Renal pelvis (tissue), 4 donors: ENCODE measurements around the gene SIPA1L3. TPM values are rescaled to one million over a fixed set of nuclear protein-coding genes. Genes with fewer than 3 reads are reported as not detected.
A peak's percentile ranks its signal among the peaks of the same experiment; 100 is the strongest.

Experiments used
- DNase-seq: peaks from one replicate; pipeline ENCODE4 v3.0.0-alpha.2; 2013
- polyA plus RNA-seq, 3 donors: library from polyadenylated mRNA; unstranded; fragments of 120-200 nt; gene quantifications; one replicate each; pipeline ENCODE4 v1.2.1, GENCODE V29; 2013; ENCODE audit not compliant: insufficient read length in 3 of 3

SIPA1L3 gene
- polyA plus RNA-seq, 3 donors, result 25.4 to 40.3 (median 28.6) TPM

DNA sequence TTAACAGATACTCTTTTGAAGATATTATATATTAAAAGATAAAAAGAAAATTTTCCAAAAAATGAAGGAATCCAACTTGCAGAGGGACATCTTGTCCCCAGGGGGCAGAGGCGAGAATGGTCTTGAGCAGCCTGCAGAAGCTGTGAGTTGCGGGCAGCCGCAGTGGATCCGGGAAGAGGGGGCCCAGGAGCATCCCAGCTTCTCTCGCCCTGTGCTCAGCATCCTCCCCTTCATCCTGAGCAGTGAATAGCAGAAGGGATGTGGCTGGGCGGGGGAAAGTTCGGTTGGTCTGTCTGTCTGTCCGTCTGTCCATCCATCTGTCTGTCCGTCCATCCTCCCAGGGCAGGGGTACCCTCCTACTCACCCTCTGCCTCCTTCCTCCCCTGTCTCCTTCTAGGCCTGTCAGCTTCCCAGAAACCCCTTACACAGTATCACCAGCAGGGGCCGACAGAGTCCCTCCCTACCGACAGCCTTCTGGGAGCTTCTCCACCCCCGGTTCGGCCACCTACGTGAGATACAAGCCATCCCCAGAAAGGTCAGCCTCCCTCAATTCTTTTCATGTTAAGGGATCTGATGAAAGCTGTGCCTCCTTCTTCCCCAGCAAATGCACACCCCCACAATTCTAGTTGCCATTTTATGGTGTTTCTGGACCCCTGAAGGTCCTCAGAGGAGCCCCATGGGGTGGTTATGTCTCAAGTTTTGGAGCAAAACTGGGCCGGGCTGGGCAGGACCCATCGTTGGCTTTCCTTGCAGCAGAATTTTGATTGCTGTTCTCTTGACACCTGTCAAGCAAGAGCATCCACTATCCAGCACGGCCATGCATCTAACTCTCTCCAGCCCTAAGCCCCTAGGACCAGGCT, 235.4 kb downstream of the SIPA1L3 start:
- DNase-seq, result peak; percentile 45

DNA sequence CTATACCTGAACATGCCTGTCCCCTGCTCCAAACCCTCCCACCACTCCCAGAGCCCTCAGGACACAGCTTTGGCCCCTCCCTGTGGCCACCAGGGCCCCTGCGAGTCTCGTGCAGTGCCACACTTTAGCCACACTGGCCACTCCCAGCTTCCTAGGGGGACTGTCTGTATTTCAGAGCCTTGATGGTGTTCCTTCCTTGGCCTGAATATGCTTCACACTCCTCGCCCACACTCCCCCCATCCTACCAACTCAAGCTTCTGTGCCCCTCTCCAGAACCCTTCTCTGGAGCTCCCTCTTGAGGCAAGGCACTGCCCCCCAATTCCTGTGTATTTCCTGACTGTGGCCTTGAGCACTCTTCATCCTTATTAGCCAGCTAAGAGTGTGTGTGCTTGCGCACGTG, 236.8 kb downstream of the SIPA1L3 start:
- DNase-seq, result no peak

DNA sequence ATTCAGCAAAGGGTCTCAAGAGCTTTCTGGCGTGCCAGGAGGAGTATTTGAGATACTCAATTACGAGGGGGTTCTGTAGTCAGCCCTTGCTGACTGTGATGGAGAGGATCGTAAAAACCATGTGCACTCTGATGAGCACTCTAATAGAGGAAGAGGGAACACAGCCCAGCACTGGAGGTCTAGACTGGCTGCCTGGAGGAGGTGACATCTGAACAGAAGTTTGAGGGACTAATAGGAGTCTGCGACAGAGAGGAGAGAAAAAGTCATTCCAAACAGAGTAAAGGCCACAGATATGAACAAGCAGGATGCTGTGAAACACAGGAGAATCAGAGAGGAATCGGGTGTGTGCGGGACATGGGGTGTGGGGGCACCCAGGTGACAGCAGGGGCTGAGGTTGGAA, 237.7 kb downstream of the SIPA1L3 start:
- no peak for DNase-seq

DNA sequence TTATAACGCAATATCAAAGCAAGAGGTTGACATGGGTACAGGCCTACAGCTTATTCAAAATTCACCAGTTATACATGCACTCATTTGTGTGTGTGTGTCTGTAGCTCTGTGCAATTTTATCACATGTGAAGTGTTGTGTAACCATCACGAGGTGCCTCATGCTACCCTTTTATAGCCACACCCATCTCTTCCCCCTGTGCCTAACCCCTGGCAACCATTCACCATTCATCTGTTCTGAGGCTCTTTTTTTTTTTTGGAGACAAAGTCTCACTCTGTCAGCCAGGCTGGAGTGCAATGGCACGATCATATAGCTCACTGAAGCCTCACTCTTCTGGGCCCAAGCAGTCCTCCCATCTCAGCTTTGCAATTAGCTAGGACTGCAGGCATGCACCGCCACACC, 238.6 kb downstream of the SIPA1L3 start:
- no peak for DNase-seq

DNA sequence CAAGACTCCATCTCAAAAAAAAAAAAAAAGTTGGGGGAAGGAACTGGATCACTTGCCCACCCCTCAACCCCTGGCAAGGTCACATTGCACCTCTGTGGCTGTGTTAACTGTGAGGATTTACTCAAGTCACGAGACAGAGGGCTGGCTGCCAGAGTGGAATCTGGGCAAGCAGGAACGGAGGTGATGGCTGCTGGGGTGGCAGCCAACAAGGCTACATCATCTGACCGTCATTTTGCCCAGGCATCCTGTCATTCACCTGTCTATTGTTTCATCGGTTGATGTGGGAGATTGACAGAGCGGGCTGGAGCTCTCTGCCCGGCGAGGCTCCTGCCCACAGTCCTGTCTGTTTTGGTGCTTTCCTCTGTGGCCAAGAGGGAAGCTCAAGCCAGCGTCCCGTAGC, 241.3 kb downstream of the SIPA1L3 start:
- no peak for DNase-seq

DNA sequence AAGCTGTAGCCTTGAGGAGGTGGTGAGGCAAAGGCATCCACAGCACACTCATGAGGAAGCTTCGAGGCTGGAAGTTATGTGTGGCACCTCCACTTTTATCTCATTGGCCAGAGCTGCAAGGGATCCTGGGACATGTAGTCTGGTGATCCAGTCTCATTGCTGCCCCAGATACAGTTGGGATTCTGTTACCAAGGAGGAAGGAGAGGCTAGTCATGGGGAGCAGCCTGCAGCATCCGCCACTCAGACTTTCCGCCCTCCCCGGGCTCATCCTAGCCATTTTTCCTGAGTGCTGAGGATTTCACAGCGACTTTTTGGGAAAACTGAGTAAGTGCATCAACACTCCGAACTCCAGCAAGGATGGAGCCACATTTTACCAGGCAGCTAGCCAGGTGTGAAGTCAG, 242.7 kb downstream of the SIPA1L3 start:
- no peak for DNase-seq

DNA sequence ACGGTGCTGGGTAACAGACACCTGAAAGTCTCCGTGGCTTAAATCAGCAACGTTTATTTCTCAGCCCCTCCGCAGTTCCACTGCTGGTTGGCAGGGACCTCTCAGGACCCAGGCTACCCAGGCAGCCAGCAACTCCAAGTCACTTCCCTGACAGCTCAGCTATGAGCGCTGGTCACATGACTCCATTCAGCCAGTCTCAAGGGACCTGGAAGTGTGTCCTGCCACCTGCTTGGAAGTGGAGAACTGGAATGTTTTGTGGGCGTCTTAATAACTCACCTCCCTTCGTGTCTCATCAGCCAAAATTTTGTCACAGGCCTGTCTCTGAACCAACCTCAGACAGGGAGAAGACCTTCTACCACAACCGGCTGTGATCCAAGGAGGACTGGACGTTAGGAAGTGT, 244.2 kb downstream of the SIPA1L3 start:
- DNase-seq, result no peak

DNA sequence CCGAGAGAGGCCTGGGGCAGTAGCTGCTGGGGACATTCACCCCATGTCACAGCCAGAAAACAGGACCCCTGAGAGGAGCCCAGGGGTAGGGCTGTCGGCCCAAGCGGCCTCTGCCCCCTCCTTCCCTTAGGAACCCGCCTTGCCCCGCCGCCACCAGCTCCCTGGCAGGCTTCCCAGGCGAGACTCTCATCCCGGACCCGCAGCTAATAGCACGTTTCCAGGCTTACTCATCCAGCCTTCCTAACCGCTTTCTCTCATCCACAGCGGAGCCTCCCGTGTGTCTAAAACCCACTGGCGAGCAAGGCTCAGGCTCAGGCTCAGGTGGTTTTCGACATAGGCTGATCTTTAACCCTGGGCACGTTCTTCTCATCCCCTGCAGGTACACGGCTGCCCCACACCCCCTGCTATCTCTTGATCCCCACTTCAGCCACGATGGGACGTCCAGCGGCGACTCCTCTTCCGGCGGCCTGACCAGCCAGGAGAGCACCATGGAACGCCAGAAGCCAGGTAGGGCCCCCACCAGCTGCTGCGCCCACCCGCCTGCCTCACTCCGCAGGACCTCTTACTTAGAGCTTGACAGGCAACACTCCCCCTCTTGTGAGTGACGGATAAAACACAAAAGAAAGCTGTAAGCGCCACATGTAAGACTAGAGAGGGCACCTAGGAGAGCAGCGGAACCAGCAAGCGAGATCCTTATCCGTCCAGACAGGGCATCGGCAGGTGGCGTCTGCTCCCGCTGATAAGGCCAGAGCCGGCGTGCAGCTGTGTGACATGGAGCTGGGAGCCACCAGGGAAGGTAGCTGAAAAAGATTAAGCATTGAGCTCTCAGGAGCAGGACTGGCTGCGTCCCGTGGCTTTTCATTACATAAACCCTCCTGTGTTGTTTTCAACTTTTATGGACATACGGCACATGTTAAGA, 245.7 kb downstream of the SIPA1L3 start:
- no peak for DNase-seq

DNA sequence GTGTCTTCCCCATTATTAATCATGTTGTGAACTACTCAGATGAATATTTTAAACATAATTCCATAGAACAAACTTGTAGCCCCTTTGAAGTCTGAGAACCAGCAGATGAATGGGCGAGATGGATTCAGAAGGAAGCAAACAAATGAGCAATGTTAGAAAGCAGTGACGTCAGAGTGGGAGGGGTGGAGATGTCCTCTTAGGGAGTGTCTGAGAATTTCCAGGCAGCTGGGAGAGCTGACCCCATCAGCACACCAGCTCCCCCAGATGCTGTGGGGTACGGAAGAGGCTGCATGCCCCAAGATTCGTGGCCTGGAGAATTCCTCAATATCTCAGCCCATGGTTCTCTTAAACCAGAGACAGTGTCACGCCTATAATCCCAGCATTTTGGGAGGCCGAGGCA, 248.4 kb downstream of the SIPA1L3 start:
- DNase-seq, result no peak

DNA sequence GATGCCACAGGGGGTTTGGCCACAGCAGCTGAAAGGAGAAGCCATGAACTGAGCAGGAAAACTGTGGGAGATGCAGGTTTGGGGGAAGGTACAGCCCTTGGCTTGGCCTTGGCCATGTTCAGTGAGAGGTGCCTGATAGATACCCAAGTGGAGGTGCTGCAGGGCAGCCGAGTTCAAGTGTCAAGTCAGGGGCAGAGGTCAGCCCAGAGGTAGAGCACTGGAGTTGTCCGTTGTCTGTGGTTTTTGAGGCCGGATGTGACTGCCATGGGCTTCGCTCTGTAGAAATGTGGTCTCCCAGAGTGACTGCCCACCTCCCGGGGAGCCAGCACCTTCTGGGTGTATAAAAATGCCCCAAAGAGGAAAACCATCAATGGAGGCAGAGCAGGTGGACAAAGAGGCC, 251.7 kb downstream of the SIPA1L3 start:
- DNase-seq, result no peak

DNA sequence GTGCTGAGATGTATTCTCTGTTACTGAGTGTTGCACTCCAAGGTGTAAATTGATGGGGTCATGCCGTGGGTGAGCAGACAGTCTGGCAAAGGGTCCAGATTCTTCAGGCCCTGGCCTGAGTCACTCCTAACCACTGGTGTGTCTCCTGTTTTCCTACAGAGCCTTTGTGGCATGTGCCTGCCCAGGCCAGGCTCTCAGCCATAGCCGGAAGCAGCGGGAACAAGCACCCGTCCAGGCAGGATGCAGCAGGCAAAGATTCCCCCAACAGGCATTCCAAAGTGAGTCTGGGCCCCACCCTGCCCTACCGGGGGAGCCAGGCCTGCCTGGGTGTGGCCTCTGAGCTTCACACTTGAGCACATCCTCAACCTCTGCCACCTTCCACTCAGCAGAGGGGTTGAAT, 255.1 kb downstream of the SIPA1L3 start:
- no peak for DNase-seq

DNA sequence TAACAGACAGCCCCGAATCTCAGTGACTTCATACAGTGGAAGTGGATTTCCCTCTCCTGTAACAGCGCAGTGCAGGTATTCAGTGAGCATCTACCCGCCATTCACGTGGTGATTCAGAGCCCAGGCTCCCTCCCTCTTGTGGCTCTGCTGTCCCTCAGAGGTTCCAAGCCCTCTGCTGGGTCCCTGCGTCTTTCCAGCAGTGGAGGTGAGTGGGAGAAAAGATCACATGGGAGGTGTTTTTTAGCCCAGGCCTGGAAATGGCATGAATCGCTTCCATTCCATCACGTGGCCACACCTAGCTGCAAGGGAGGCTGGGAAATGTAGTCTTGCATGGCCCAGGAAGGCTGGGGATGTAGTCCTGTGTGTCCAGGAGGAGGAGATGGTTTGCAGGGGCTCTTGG, 255.6 kb downstream of the SIPA1L3 start:
- DNase-seq, result no peak

DNA sequence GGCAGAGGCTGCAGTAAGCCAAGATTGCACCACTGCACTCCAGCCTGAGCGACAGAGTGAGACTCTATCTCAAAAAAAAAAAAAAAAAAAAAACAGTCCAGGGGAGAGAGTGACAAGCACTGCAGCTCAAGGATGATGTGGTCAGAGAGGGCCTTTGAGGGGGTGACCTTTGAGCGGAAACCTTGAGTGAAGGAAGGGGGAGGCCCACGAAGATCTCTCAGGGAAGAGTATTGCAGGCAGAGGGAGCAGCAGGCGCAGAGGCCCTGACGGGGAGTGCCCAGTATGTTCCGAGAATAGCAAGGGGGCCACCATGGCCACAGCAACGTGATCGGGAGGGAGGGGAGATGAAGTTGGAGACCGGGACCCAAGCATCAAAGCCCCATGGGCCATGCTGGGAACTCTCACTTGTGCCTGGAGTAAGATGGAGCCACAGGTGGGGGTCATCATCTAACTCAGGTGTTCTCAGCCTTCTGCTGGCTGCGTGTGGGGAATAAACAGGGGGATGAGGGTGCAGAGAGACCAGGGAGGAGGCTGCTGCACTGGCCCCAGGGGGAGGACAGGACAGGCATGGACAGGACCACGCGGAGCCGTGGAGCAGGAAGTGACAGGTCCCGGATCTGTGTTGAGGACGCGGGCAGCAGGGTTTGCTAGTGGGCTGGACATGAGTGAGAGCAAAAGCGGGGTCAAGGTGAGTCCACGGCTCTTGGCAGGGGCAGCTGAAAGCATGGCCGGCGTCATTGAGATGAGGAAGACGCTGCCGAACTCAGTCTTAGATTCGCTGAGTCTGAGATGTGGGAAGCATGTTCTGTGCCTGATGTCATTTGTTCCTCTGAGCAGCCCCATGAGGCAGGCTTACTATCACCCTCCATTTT, 256.6 kb downstream of the SIPA1L3 start:
- DNase-seq, result no peak

DNA sequence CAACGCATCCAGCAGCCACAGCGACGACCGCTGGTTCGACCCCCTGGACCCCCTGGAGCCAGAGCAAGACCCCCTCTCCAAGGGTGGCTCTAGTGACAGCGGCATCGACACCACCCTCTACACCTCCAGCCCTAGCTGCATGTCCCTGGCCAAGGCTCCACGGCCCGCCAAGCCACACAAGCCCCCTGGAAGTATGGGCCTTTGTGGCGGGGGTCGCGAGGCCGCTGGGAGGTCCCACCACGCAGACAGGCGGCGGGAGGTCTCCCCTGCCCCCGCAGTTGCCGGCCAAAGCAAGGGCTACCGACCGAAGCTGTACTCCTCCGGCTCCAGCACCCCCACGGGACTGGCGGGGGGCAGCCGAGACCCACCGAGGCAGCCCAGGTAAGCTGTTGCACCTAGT, 257.5 kb downstream of the SIPA1L3 start:
- no peak for DNase-seq

DNA sequence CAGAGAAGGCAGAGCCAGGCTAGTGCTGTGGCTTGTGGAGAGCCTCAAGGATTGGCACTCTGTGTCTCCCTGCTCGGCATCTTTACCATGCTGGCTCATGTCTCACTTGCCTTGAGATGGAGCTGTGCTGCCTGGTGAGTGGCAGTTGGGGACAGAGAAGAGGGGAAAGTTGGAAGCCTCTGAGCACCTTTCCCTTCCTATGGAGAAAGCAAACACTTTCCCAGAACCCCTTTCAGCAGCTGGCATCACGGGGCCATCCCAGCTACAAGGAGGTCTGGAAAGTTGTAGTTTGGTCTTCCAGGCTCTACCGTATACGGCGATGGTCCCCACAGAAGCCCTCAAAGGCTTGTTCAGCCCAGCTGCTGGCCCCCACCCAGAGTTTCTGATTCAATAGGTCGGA, 258.3 kb downstream of the SIPA1L3 start:
- DNase-seq, result no peak

DNA sequence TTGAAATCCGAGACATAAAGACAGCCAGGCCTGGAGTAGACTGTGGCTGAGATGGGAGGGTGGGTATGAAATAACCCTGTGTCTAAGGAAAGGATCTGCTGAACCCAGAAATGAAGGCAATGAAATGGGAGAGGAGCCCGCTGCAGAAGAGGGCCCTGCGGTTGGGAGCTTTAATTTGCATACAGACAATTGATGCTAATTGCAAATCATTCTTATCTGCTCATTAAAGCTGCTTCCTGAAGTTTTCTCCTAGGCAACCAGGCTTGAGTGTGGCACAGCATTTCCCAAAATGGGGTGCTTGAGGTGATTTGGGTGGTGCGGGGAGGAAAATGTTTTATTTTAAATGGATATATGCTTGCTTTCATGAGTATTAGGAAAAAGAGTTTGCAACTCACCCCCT, 261.6 kb downstream of the SIPA1L3 start:
- DNase-seq, result no peak

DNA sequence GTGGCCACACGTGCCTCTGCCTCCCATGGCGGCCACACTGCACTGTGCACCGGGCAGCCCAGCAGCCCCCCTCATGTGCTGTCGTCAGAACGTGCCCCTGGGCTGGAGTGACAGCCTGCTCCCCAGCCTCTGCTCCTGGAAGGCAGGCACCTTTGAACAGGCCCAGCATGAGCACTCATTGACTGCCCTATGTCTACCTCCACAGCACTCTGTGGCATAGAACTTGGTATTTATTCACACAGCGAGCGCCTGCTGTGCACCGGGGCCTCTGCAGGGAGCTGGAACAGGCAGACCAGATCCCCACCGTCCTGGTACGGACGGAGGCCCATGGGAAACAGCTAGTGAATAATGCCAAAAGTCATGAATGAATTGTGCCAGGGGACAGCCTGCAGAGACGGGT, 263.3 kb downstream of the SIPA1L3 start:
- DNase-seq, result no peak

DNA sequence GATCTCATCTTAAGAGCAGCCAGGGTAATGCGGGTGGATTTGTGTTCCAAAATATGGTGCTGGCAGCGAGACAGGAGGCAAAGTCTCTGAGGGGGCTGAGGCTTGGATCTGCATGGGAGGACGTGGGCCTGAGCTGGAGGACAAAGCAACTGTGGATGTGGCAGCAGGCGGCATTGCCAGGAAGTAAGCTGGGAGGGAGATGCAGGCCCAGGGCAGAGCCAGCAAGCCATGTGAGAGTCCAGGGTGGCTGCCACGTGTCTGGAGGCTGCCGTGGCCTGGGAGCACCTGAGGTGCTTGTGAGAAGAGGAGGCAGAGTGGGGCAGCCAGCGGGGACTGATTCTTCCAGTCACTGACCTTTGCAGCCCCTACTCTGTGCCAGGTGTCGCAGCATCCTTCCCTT, 265.0 kb downstream of the SIPA1L3 start:
- no peak for DNase-seq

DNA sequence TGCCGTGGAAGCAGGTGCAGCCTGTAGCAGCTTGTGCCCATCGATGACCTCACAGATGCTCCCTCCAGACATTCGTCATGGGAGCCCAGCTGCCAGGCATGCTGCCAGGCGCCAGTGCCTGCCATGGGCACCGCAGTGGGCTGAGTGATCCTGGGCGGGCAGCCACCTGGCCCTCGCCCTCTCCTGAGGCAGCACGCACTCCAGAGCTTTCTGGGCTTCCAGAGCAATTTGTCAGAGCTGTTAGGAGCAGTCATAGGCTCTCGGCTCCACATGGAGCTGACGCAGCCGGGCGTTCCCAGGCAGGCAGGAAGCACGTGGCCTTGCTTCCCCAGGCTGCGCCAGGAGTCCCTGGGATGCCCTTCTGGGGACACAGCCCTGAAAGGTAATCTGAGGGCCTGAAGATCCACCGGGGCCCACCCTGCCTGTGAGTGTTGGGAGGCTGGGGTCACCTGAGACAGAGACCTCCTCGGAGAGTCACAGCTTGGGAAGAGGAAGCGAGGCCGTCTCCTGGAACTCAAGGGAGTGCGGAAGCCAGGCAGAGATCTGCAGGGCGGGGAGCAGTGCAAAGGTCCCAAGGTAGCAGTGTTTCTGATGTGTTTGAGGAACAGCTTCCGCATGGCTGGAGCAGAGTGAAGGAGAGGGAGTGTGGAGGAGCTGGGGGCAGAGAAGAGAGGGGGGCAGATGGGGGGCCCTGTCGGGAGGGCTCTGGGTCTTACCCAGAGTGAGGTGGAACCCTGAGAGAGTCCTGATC, 266.5 kb downstream of the SIPA1L3 start:
- no peak for DNase-seq

DNA sequence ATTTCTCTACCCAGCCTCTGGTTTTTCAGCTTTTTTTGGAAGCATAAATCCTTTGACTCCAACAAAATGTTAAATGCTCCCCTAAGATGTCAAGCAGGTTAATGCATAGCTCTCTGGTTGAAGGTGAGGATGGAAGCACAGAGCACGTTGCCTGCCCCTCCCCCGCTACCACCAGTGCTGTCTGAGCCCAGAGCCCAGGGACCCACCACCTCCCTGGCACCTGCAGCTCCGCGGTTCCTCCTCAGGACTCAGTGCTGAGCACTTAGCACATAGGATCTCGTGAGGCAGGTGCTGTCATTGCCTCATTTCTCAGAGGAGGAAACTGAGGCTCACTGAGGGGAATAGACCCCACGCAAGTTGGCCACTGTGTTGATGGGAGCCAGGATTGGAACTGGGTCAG, 268.4 kb downstream of the SIPA1L3 start:
- DNase-seq, result no peak

DNA sequence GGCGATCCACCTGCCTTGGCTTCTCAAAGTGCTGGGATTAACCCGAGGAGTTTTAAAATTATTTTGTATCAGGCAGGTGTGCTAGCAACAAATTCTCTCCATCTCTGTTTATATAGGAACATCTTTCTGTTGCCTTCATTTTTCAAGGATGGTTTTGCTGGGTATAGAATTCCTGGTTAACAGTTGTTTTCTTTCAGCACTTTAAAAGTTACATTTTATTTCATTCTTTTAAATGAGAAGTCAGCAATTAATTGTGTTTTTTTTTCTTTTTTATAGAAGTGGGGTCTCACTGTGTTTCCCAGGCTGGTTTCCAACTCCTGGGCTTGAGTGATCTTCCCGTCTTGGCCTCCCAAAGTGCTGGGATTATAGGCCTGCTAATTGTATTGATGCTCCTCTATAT, 273.1 kb downstream of the SIPA1L3 start:
- no peak for DNase-seq
